Activated T-cell treated with anti-CD3 and anti-CD28 coated beads, Interleukin-2, amount 50 U/mL, for 24 hours (primary cell): ENCODE measurements around the gene HNRNPF.
A peak's percentile ranks its signal among the peaks of the same experiment; 100 is the strongest.

Experiments used
- DNase-seq: peaks from one replicate; pipeline ENCODE4 v3.0.0-alpha.2; 2020
- H3K27ac Mint-ChIP-seq: 2 replicates; pipeline ENCODE4 v1.8.0; 2020; ENCODE audit warnings: mild to moderate bottlenecking, mixed read lengths
- H3K27me3 Mint-ChIP-seq: 2 replicates; pipeline ENCODE4 v1.8.0; 2020; ENCODE audit warnings: mixed read lengths
- H3K36me3 Mint-ChIP-seq: 2 replicates; pipeline ENCODE4 v1.8.0; 2020; ENCODE audit warnings: low read depth, mixed read lengths
- H3K4me1 Mint-ChIP-seq: 2 replicates; pipeline ENCODE4 v1.8.0; 2020; ENCODE audit warnings: low read depth, mixed read lengths
- H3K4me3 Mint-ChIP-seq: 2 replicates; pipeline ENCODE4 v1.8.0; 2020; ENCODE audit warnings: mild to moderate bottlenecking, moderate library complexity, mixed read lengths
- H3K9me3 Mint-ChIP-seq: 2 replicates; pipeline ENCODE4 v1.8.0; 2020; ENCODE audit warnings: mixed read lengths

The HNRNPF gene

GRCh38 chr10:43384252-43385221 is 24.4 kb downstream of the HNRNPF start:
- H3K27ac Mint-ChIP-seq, result peak overlapping the region; percentile 78

GRCh38 chr10:43383204-43383971 is 25.6 kb downstream of the HNRNPF start:
- Mint-ChIP-seq H3K27ac (peak overlapping the region; percentile 78), H3K4me1 (peaks cover 18% of the 10 kb centered on the region), H3K27me3 (no peaks in the 10 kb centered on the region), H3K4me3 (no peak overlapping the region), H3K9me3 (no peaks in the 10 kb centered on the region), H3K36me3 (peaks cover 37% of the 10 kb centered on the region)
- no peak for DNase-seq

More at GRCh38 chr10:43384252-43385221, 24.4 kb downstream of the HNRNPF start:
- Mint-ChIP-seq H3K9me3 (no peaks in the 10 kb centered on the region), H3K36me3 (peaks cover 48% of the 10 kb centered on the region), H3K4me3 (no peak overlapping the region), H3K27me3 (no peaks in the 10 kb centered on the region), H3K4me1 (peaks cover 27% of the 10 kb centered on the region)
- peak; percentile 49 for DNase-seq

- Mint-ChIP-seq H3K27ac (peak overlapping the region; percentile 22), H3K36me3 (peaks cover 10% of the 10 kb centered on the region)
Observed at GRCh38 chr10:43380610-43381222, 28.3 kb downstream of the HNRNPF start.

GRCh38 chr10:43377424-43377883 is 31.5 kb downstream of the HNRNPF start:
- DNase-seq, result no peak
- H3K27me3 Mint-ChIP-seq, result no peaks in the 10 kb centered on the region
- no peaks in the 10 kb centered on the region for H3K36me3 Mint-ChIP-seq
- H3K9me3 Mint-ChIP-seq, result no peaks in the 10 kb centered on the region
- no peak overlapping the region for H3K27ac Mint-ChIP-seq
- H3K4me1 Mint-ChIP-seq, result peaks cover 6% of the 10 kb centered on the region
- H3K4me3 Mint-ChIP-seq, result no peak overlapping the region

More at GRCh38 chr10:43380610-43381222, 28.3 kb downstream of the HNRNPF start:
- DNase-seq, result no peak
- Mint-ChIP-seq H3K9me3 (no peaks in the 10 kb centered on the region), H3K27me3 (no peaks in the 10 kb centered on the region), H3K4me1 (no peaks in the 10 kb centered on the region), H3K4me3 (no peak overlapping the region)

- Mint-ChIP-seq H3K4me1 (peaks cover 6% of the 10 kb centered on the region), H3K36me3 (no peaks in the 10 kb centered on the region), H3K4me3 (no peak overlapping the region), H3K27ac (no peak overlapping the region), H3K9me3 (no peaks in the 10 kb centered on the region), H3K27me3 (no peaks in the 10 kb centered on the region)
- no peak for DNase-seq
Observed at GRCh38 chr10:43376828-43377423, 32.1 kb downstream of the HNRNPF start.

- Mint-ChIP-seq H3K4me3 (no peak overlapping the region), H3K4me1 (peaks cover 6% of the 10 kb centered on the region), H3K27me3 (no peaks in the 10 kb centered on the region), H3K27ac (no peak overlapping the region), H3K36me3 (no peaks in the 10 kb centered on the region), H3K9me3 (no peaks in the 10 kb centered on the region)
- no peak for DNase-seq
Observed at GRCh38 chr10:43376046-43376635, 32.8 kb downstream of the HNRNPF start.

- Mint-ChIP-seq H3K9me3 (no peaks in the 10 kb centered on the region), H3K27me3 (no peaks in the 10 kb centered on the region), H3K36me3 (no peaks in the 10 kb centered on the region), H3K4me1 (peaks cover 6% of the 10 kb centered on the region), H3K4me3 (no peak overlapping the region), H3K27ac (no peak overlapping the region)
- DNase-seq, result no peak
Observed at GRCh38 chr10:43375401-43376020, 33.5 kb downstream of the HNRNPF start.

- Mint-ChIP-seq H3K4me1 (peaks cover 6% of the 10 kb centered on the region), H3K27ac (no peak overlapping the region), H3K4me3 (no peak overlapping the region), H3K36me3 (no peaks in the 10 kb centered on the region), H3K27me3 (no peaks in the 10 kb centered on the region), H3K9me3 (no peaks in the 10 kb centered on the region)
- no peak for DNase-seq
Observed at GRCh38 chr10:43374194-43374593, 34.8 kb downstream of the HNRNPF start.

GRCh38 chr10:43373461-43373860 is 35.5 kb downstream of the HNRNPF start:
- DNase-seq, result no peak
- H3K27ac Mint-ChIP-seq, result no peak overlapping the region
- H3K27me3 Mint-ChIP-seq, result no peaks in the 10 kb centered on the region

GRCh38 chr10:43372765-43373361 is 36.1 kb downstream of the HNRNPF start:
- DNase-seq, result no peak
- Mint-ChIP-seq H3K36me3 (no peaks in the 10 kb centered on the region), H3K9me3 (no peaks in the 10 kb centered on the region), H3K27ac (no peak overlapping the region), H3K4me1 (peaks cover 6% of the 10 kb centered on the region), H3K4me3 (no peak overlapping the region), H3K27me3 (no peaks in the 10 kb centered on the region)

More at GRCh38 chr10:43373461-43373860, 35.5 kb downstream of the HNRNPF start:
- Mint-ChIP-seq H3K36me3 (no peaks in the 10 kb centered on the region), H3K4me1 (peaks cover 6% of the 10 kb centered on the region), H3K9me3 (no peaks in the 10 kb centered on the region), H3K4me3 (no peak overlapping the region)

- Mint-ChIP-seq H3K27ac (no peak within 1 kb of the TSS), H3K4me1 (peaks cover 6% of the 10 kb centered on the region), H3K36me3 (no peaks in the 10 kb centered on the region), H3K27me3 (no peaks in the 10 kb centered on the region), H3K9me3 (no peaks in the 10 kb centered on the region), H3K4me3 (no peak within 1 kb of the TSS)
- no peak for DNase-seq
Observed at GRCh38 chr10:43371418-43371817, 37.6 kb downstream of the HNRNPF start, which contains the start of gene FXYD4. Gene FXYD4 (plus strand): TSS chr10:43371636. CDS start chr10:43373747, 2,111 bp downstream.

GRCh38 chr10:43370671-43371215 is 38.2 kb downstream of the HNRNPF start:
- Mint-ChIP-seq H3K4me1 (peaks cover 6% of the 10 kb centered on the region), H3K27ac (no peak overlapping the region), H3K4me3 (no peak overlapping the region), H3K36me3 (no peaks in the 10 kb centered on the region), H3K27me3 (no peaks in the 10 kb centered on the region), H3K9me3 (no peaks in the 10 kb centered on the region)
- no peak for DNase-seq

GRCh38 chr10:43369921-43370320 is 39.1 kb downstream of the HNRNPF start:
- Mint-ChIP-seq H3K27ac (no peak overlapping the region), H3K9me3 (no peaks in the 10 kb centered on the region), H3K27me3 (no peaks in the 10 kb centered on the region), H3K4me3 (no peak overlapping the region), H3K36me3 (no peaks in the 10 kb centered on the region), H3K4me1 (peaks cover 6% of the 10 kb centered on the region)
- DNase-seq, result no peak
